PFSK-1 (cell line): ENCODE data around the gene RINT1. TPM values are rescaled to one million over a fixed set of nuclear protein-coding genes. Genes with fewer than 3 reads are reported as not detected.

Experiments
- FOXP2 ChIP-seq: optimal IDR thresholded peaks from 2 replicates; pipeline ENCODE3; 2011; ENCODE audit warnings: borderline replicate concordance, control low read depth, inconsistent platforms; ENCODE audit not compliant: insufficient read depth; ENCODE audit errors: extremely low read length, extremely low read depth
- POLR2AphosphoS5 ChIP-seq: IDR thresholded peaks from 2 replicates; pipeline ENCODE4 v1.6.1; 2012; ENCODE audit warnings: low read depth, mild to moderate bottlenecking, control low read depth, low read length, moderate library complexity
- REST ChIP-seq, 2 experiments: IDR thresholded peaks; 2 replicates each; pipeline versions ENCODE4 v1.6.1 to v1.8.0; 2011 to 2012; ENCODE audit warnings: low read depth in 2 of 2, low read length in 2 of 2, control low read depth in 1 of 2, inconsistent platforms in 1 of 2, mild to moderate bottlenecking in 1 of 2, moderate library complexity in 1 of 2; ENCODE audit not compliant: insufficient read depth in 1 of 2
- SIN3A ChIP-seq: IDR thresholded peaks from 2 replicates; pipeline ENCODE4 v1.6.1; 2012; ENCODE audit warnings: mild to moderate bottlenecking, low read length, moderate library complexity, borderline replicate concordance; ENCODE audit not compliant: insufficient read depth
- TAF1 ChIP-seq: IDR thresholded peaks from 2 replicates; pipeline ENCODE4 v1.6.1; 2012; ENCODE audit warnings: low read length, control low read depth, borderline replicate concordance; ENCODE audit not compliant: insufficient read depth
- polyA plus RNA-seq: library from polyadenylated mRNA; unstranded; fragments of >200 nt; gene quantifications from one replicate; pipeline ENCODE4 v1.2.1, GENCODE V29; 2012; ENCODE audit warnings: low read depth, missing spikeins; ENCODE audit not compliant: insufficient read length

RINT1 gene
- 19.3 TPM for polyA plus RNA-seq

DNA sequence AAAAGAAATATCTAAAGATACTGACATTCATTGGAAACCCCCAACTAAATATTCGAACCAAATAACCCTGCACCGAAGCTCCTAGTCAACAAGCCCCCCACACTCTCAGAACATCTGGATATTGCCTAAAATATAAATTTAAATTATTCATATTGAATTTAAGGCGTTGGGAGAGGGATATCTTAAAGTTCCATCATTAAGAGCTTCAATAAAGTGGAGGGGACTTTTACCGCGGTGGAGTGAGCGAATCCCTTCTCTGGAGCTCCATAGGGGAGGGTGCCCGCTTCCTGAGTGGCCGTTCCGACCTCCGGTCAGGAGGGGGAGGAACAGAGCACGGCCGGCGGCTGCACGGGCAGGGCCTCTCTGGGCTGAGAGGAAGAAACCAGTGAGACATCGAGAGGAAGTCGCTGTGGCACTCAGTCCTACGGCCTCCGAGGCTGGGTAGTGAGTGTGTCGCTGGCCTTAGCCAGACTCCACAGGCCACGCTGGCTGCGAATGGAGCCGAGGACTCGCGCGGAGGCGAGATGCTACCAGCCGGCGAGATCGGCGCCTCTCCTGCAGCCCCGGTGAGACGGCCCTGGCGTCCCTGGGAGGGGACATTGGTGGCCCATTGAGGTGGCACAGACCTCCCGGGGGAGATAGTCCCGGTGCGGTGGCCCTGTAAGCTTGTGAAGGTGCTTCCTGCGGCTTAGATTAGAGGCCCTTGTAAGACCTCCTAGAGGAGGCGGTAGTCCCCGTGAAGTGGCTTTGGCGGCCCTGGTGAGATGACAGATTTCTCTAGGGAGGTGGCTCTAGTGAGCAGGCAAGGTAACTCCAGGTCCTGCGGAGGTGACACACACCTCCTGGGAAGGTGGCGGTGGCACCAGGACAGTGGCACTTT is at the start of gene RINT1:
Gene RINT1 (plus strand): TSS at position 410 of the 880 bp plus-strand sequence. CDS start 115 bp downstream, at position 525.
- TF ChIP-seq SIN3A (no peak), TAF1 (peak; percentile 96), REST (IDR thresholded peaks at IDR 0.05; ENCODE audit: insufficient read depth in 1 of 2, low read depth in 2 of 2, low read length in 2 of 2) (no peak), FOXP2 (peak; percentile 81), POLR2AphosphoS5 (peak; percentile 99)

DNA sequence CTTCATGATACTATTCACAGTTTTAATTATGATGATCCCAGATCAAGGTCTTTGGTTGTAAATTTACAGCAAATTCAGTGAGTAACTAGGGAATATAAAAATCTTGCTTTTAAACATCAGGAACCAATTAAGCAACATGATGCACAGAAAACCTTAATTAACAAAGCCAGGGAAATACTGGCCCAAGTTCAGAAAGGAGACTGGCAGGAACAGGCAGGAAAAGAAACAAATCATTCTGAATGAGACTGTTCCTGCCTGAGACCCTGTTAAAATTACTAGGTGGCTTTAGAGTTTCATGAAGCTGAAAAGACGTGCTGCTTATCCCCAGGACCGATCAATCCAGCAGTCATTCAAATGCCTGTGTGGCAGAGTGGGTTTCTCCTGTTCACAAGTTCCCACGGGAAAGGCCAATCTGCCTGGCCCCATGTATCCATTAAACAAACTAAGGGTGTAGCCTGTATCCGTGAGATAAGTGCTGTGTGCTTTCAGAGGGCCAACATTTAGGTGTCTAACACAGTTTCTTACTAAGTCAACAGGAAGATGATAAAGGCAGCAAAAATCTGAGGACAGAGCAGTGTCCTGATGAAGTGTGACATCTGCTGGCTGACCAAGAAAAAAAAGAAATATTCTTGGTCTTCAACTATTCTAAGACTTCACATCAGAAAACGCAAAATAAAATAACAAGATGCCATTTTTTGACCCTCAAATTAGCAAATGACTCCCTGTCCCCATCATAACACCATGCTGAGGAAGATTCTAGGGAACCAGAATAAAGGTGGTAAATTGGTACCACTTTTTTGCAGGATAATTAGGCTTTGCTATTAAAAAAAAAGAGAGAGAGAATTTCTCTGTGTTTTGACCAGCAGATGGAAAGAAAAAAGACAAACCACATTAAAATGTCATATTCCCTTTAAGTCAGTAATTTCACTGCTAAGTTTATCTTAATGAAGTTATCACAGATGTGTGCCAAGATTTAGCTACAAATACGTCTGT is 44.1 kb upstream of the RINT1 start:
- TF ChIP-seq POLR2AphosphoS5 (no peak), TAF1 (no peak), REST (IDR thresholded peaks at IDR 0.05; ENCODE audit: insufficient read depth in 1 of 2, low read depth in 2 of 2, low read length in 2 of 2) (no peak), SIN3A (no peak), FOXP2 (no peak)

GRCh38 chr7:105489409-105489808 is 42.6 kb upstream of the RINT1 start:
- TF ChIP-seq POLR2AphosphoS5: no peak
- no peak for TF ChIP-seq SIN3A
- no peak for TF ChIP-seq TAF1
- no peak for TF ChIP-seq REST (IDR thresholded peaks at IDR 0.05; ENCODE audit: insufficient read depth in 1 of 2, low read depth in 2 of 2, low read length in 2 of 2)
- no peak for TF ChIP-seq FOXP2

DNA sequence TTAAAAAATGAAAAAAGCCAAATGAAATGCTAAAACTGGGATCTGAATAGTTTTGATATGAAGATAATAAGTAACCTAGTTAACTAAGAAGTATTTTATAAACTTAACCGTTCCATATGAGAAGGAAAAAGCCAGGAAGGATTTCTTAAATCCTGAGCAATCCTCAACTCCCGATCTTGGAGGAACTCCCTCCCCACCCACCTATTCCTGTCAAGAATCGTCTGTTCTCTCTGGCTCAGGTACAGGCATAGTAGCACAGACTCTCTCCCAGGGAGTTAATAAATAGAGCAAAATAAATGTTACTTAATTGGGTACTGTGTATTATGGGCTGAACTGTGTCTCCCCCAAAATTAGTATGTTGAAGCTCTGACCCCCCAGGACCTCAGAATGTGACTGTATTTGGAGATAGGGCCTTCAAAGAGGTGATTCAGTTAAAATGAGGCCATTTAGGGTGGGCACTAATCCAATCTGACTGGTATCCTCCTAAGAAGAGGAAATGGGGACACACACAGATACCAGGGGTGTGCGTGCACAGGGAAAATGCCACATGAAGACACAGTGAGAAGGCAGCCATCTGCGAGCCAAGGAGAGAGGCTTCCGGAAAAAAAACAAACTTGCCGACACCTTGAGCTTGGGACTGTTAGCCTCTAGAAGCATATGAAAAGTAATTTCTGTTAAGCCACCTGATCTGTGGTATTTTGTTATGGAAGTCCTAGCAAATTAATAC is 38.6 kb upstream of the RINT1 start:
- TF ChIP-seq TAF1: no peak
- no peak for TF ChIP-seq POLR2AphosphoS5
- TF ChIP-seq FOXP2: no peak
- no peak for TF ChIP-seq SIN3A
- no peak for TF ChIP-seq REST (IDR thresholded peaks at IDR 0.05; ENCODE audit: insufficient read depth in 1 of 2, low read depth in 2 of 2, low read length in 2 of 2)
